Activated effector memory CD4-positive, alpha-beta T cell treated with Interleukin-2 at 50 U/mL for 16 hours (primary cell): ENCODE measurements around the gene MLLT6.

ENCODE experiments used
- DNase-seq: peaks from one replicate; pipeline ENCODE4 v3.0.0-alpha.2; 2020

Gene MLLT6

GRCh38 chr17:38745545-38745944 is 40.5 kb downstream of the MLLT6 start:
- no peak for DNase-seq

- DNase-seq, result no peak
These were observed 41.2 kb downstream of the MLLT6 start for GRCh38 chr17:38746004-38746848.

- no peak for DNase-seq
These were observed 41.9 kb downstream of the MLLT6 start for GRCh38 chr17:38746849-38747462.

GRCh38 chr17:38747463-38748148 is 42.5 kb downstream of the MLLT6 start:
- DNase-seq, result no peak

- DNase-seq, result no peak
These were observed 43.2 kb downstream of the MLLT6 start, which contains the start of gene PCGF2 for GRCh38 chr17:38748149-38748891. Gene PCGF2, minus strand, starts transcription at chr17:38748336. Its CDS starts 7,934 bp downstream, at chr17:38740402.

GRCh38 chr17:38748892-38749222 is 43.8 kb downstream of the MLLT6 start:
- DNase-seq, result no peak

- DNase-seq, result no peak
These were observed 44.4 kb downstream of the MLLT6 start for GRCh38 chr17:38749223-38750043.

GRCh38 chr17:38750044-38750311 is 44.9 kb downstream of the MLLT6 start:
- no peak for DNase-seq

- no peak for DNase-seq
These were observed 45.4 kb downstream of the MLLT6 start for GRCh38 chr17:38750312-38751121.

GRCh38 chr17:38751144-38751807 is 46.2 kb downstream of the MLLT6 start:
- DNase-seq, result no peak

GRCh38 chr17:38751808-38752307 is 46.8 kb downstream of the MLLT6 start:
- DNase-seq, result peak; percentile 74

- peak; percentile 93 for DNase-seq
These were observed 47.4 kb downstream of the MLLT6 start, which contains the start of gene PSMB3 for GRCh38 chr17:38752308-38753070. Gene PSMB3, plus strand, starts transcription at chr17:38752741. Its CDS starts 86 bp downstream, at chr17:38752827.

GRCh38 chr17:38753071-38753506 is 48.0 kb downstream of the MLLT6 start:
- no peak for DNase-seq

GRCh38 chr17:38761612-38762011 is 56.5 kb downstream of the MLLT6 start:
- no peak for DNase-seq

- no peak for DNase-seq
These were observed 57.2 kb downstream of the MLLT6 start for GRCh38 chr17:38762231-38762630.

GRCh38 chr17:38766341-38766740 is 61.3 kb downstream of the MLLT6 start:
- no peak for DNase-seq

GRCh38 chr17:38768417-38768816 is 63.3 kb downstream of the MLLT6 start:
- no peak for DNase-seq

- DNase-seq, result no peak
These were observed 68.2 kb downstream of the MLLT6 start for GRCh38 chr17:38773258-38773657.

GRCh38 chr17:38777641-38778250 is 72.7 kb downstream of the MLLT6 start:
- no peak for DNase-seq
